Measurements from ENCODE around the gene TICAM2.
A peak's percentile ranks its signal among the peaks of the same experiment; 100 is the strongest.

The TICAM2 gene

DNA sequence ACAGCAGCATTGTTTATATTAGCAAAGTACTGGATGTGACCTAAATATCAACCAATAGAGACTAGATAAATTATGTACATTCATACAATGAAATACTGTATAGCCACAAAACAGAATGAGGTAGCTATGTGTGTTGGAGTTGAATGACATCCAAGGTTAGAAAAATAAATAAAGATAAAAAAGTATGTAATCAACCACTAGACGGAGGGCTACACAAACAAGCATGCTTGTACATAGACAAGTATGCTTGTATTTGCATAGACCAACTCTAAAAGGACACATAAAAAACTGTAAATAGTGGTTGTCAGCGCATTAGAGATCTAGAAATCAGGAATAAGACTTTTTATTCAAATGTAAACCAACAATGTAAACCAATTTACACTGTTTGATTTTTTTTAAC is 60.7 kb downstream of the TICAM2 start:
- TF ChIP-seq BHLHE40 (IDR thresholded peaks at IDR 0.05; ENCODE audit: borderline replicate concordance) (no peak), SUZ12 (IDR thresholded peaks at IDR 0.05) (no peak), PKNOX1 (IDR thresholded peaks at IDR 0.05) (no peak)
- DNase-seq (ENCODE audit: extremely low spot score) = no peak
- POLR2A ChIA-PET = no interaction called here
- CTCF ChIA-PET = no interaction called here

- ChIA-PET POLR2A (interaction anchor here (1.4 kb wide), 1 partner anchor 8 kb away, joined by 4 read pairs; no protein-coding TSS in a partner anchor), CTCF (no interaction called here)
- TF ChIP-seq L3MBTL2 (conservative IDR thresholded peaks at IDR 0.05) (no peak), ELF4 (IDR thresholded peaks at IDR 0.05) (no peak), CTBP1 (IDR thresholded peaks at IDR 0.05; ENCODE audit: borderline replicate concordance) (no peak), FOXA1 (IDR thresholded peaks at IDR 0.05) (no peak), TARDBP (IDR thresholded peaks at IDR 0.05) (no peak), FOXM1 (IDR thresholded peaks at IDR 0.05; ENCODE audit: borderline replicate concordance) (no peak), PKNOX1 (IDR thresholded peaks at IDR 0.05) (no peak), LEF1 (IDR thresholded peaks at IDR 0.05; ENCODE audit: borderline replicate concordance) (no peak), NFRKB (IDR thresholded peaks at IDR 0.05) (no peak), HDGF (IDR thresholded peaks at IDR 0.05; ENCODE audit: borderline replicate concordance) (no peak), ARNT (IDR thresholded peaks at IDR 0.05) (no peak), SP1 (IDR thresholded peaks at IDR 0.05) (no peak), ZNF384 (IDR thresholded peaks at IDR 0.05) (no peak), FOXK2 (IDR thresholded peaks at IDR 0.05) (no peak), SUZ12 (IDR thresholded peaks at IDR 0.05) (no peak), BHLHE40 (IDR thresholded peaks at IDR 0.05; ENCODE audit: borderline replicate concordance) (no peak)
- DNase-seq (ENCODE audit: extremely low spot score) = no peak
Measured at GRCh38 chr5:115535479-115536035, 66.7 kb downstream of the TICAM2 start.

- TF ChIP-seq ZNF384 (IDR thresholded peaks at IDR 0.05) = no peak
- peak; percentile 43; the same call in 1 of the 2 replicates for TF ChIP-seq PKNOX1 (IDR thresholded peaks at IDR 0.05)
- CTCF ChIA-PET = no interaction called here
- POLR2A ChIA-PET = no interaction called here
- no peak for DNase-seq (ENCODE audit: extremely low spot score)
Measured at GRCh38 chr5:115532517-115532916, 69.8 kb downstream of the TICAM2 start.

- POLR2A ChIA-PET = no interaction called here
- CTCF ChIA-PET = no interaction called here
- DNase-seq (ENCODE audit: extremely low spot score) = no peak
- TF ChIP-seq FOXA1 (IDR thresholded peaks at IDR 0.05) = no peak
- TF ChIP-seq HDGF (IDR thresholded peaks at IDR 0.05; ENCODE audit: borderline replicate concordance) = no peak
- no peak for TF ChIP-seq ELF4 (IDR thresholded peaks at IDR 0.05)
- no peak for TF ChIP-seq ARNT (IDR thresholded peaks at IDR 0.05)
- no peak for TF ChIP-seq PKNOX1 (IDR thresholded peaks at IDR 0.05)
- no peak for TF ChIP-seq ZNF384 (IDR thresholded peaks at IDR 0.05)
- TF ChIP-seq LEF1 (IDR thresholded peaks at IDR 0.05; ENCODE audit: borderline replicate concordance) = no peak
- TF ChIP-seq NFRKB (IDR thresholded peaks at IDR 0.05) = no peak
Measured at GRCh38 chr5:115531787-115532367, 70.4 kb downstream of the TICAM2 start.

- no peak for DNase-seq (ENCODE audit: extremely low spot score)
- TF ChIP-seq ARNT (IDR thresholded peaks at IDR 0.05) (no peak), CTBP1 (IDR thresholded peaks at IDR 0.05; ENCODE audit: borderline replicate concordance) (no peak), LEF1 (IDR thresholded peaks at IDR 0.05; ENCODE audit: borderline replicate concordance) (no peak), NFRKB (IDR thresholded peaks at IDR 0.05) (no peak), FOXM1 (IDR thresholded peaks at IDR 0.05; ENCODE audit: borderline replicate concordance) (no peak), L3MBTL2 (conservative IDR thresholded peaks at IDR 0.05) (no peak), FOXK2 (IDR thresholded peaks at IDR 0.05) (no peak), FOXA1 (IDR thresholded peaks at IDR 0.05) (no peak), ELF4 (IDR thresholded peaks at IDR 0.05) (no peak), PKNOX1 (IDR thresholded peaks at IDR 0.05) (no peak), BHLHE40 (IDR thresholded peaks at IDR 0.05; ENCODE audit: borderline replicate concordance) (no peak), TARDBP (IDR thresholded peaks at IDR 0.05) (no peak), HDGF (IDR thresholded peaks at IDR 0.05; ENCODE audit: borderline replicate concordance) (no peak), SP1 (IDR thresholded peaks at IDR 0.05) (no peak), ZNF384 (IDR thresholded peaks at IDR 0.05) (no peak), SUZ12 (IDR thresholded peaks at IDR 0.05) (no peak)
- ChIA-PET POLR2A (no interaction called here), CTCF (no interaction called here)
Measured at GRCh38 chr5:115531380-115531779, 70.9 kb downstream of the TICAM2 start.

DNA sequence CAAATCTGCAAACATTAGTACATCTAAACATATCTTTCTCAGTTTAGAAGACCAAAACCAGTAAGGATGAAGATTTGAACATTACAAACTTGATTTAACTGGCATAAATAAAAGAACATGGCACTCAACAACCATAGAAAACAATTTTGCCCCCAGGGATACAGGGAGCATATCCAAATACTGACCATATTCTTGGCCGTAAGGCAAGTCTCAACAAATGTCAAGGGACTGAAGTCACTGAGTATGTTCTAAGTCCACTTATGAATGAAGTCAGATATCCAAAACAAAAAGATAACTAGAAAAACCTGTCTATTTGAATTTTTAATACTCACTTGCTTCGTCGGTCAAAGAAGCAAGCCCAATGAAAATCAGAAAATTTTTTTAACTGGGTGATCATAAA is 71.9 kb downstream of the TICAM2 start:
- TF ChIP-seq FOXA1 (IDR thresholded peaks at IDR 0.05) = no peak
- TF ChIP-seq FOXK2 (IDR thresholded peaks at IDR 0.05) = no peak
- ChIA-PET POLR2A (no interaction called here), CTCF (no interaction called here)
- DNase-seq (ENCODE audit: extremely low spot score) = no peak
